SK-N-MC (cell line): Measurements from ENCODE around the gene DIP2C.

Experiments
- EZH2 ChIP-seq: fragments of 200-600 bp; sonication (generic); IDR thresholded peaks from one replicate; pipeline ENCODE4 v1.6.1; 2017; ENCODE audit warnings: antibody characterized with exemption
- POLR2AphosphoS5 ChIP-seq: IDR thresholded peaks from 2 replicates; pipeline ENCODE4 v1.6.1; 2012; ENCODE audit warnings: mild to moderate bottlenecking, low read depth, low read length, borderline replicate concordance

DNA sequence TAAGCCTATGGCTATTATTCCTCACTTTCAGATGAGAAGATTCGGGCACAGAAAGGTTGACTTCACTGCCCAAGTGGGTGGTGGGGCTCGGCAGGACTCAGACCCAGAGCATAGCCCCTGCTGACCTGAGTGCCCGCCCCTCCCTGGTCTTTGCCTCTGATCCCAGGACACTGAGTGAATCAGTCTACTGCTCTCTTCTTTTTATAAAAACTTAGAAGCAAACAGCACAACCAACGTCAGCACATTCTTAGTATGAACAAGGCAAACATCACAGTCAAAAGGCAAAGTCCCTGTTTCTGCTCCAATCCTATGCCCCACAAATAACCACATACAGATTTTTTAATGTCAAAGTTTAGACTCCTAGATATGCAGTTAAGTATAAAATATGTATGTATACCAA lies 316.5 kb downstream of the DIP2C start:
- TF ChIP-seq EZH2: no peak
- no peak for TF ChIP-seq POLR2AphosphoS5
